ENCODE measurements around the gene TRIM7.
A peak's percentile ranks its signal among the peaks of the same experiment; 100 is the strongest.
"Not testable (repeated sequence)": the region's sequence is repeated elsewhere in the genome, so short reads cannot be mapped to it uniquely, and the experiment has no call there.

TRIM7 gene

GRCh38 chr5:181160152-181160754, 44.7 kb downstream of the TRIM7 start:
- H3K4me3 Mint-ChIP-seq: peak overlapping the region; percentile 83
- peak overlapping the region; percentile 86 for H3K27ac Mint-ChIP-seq
- H3K9me3 Mint-ChIP-seq: peaks cover 3% of the 10 kb centered on the region
- no peaks in the 10 kb centered on the region for H3K36me3 Mint-ChIP-seq
- ATAC-seq (ENCODE audit: low read depth) (peak; percentile 86), DNase-seq (ENCODE audit: low spot score in 2 of 2) (peak; percentile 53 to 65)
- H3K4me1 Mint-ChIP-seq: peaks cover 17% of the 10 kb centered on the region
- peaks cover 3% of the 10 kb centered on the region for H3K27me3 Mint-ChIP-seq

- DNase-seq (ENCODE audit: low spot score in 2 of 2) (peak; percentile 92 to 97), ATAC-seq (ENCODE audit: low read depth) (peak; percentile 75)
- Mint-ChIP-seq H3K4me1 (peaks cover 17% of the 10 kb centered on the region), H3K4me3 (peak overlapping the region; percentile 80), H3K36me3 (peaks cover 2% of the 10 kb centered on the region), H3K9me3 (peaks cover 5% of the 10 kb centered on the region), H3K27me3 (peaks cover 5% of the 10 kb centered on the region), H3K27ac (peak overlapping the region; percentile 90)
Observed at GRCh38 chr5:181159286-181160151, 45.5 kb downstream of the TRIM7 start.

GRCh38 chr5:181158869-181159268, 46.1 kb downstream of the TRIM7 start:
- H3K9me3 Mint-ChIP-seq: peaks cover 5% of the 10 kb centered on the region

GRCh38 chr5:181156758-181157157, 48.2 kb downstream of the TRIM7 start:
- Mint-ChIP-seq H3K27ac (no peak overlapping the region), H3K4me3 (no peak overlapping the region), H3K36me3 (peaks cover 2% of the 10 kb centered on the region), H3K4me1 (peaks cover 15% of the 10 kb centered on the region), H3K27me3 (peaks cover 2% of the 10 kb centered on the region), H3K9me3 (peaks cover 2% of the 10 kb centered on the region)
- DNase-seq (ENCODE audit: low spot score in 2 of 2) (no peak), ATAC-seq (ENCODE audit: low read depth) (no peak)

More at GRCh38 chr5:181158869-181159268, 46.1 kb downstream of the TRIM7 start:
- H3K27me3 Mint-ChIP-seq: peaks cover 5% of the 10 kb centered on the region
- H3K4me3 Mint-ChIP-seq: no peak overlapping the region
- no peak for ATAC-seq (ENCODE audit: low read depth)
- H3K36me3 Mint-ChIP-seq: peaks cover 2% of the 10 kb centered on the region
- peaks cover 18% of the 10 kb centered on the region for H3K4me1 Mint-ChIP-seq
- no peak for DNase-seq (ENCODE audit: low spot score in 2 of 2)
- peak overlapping the region; percentile 90 for H3K27ac Mint-ChIP-seq

DNA sequence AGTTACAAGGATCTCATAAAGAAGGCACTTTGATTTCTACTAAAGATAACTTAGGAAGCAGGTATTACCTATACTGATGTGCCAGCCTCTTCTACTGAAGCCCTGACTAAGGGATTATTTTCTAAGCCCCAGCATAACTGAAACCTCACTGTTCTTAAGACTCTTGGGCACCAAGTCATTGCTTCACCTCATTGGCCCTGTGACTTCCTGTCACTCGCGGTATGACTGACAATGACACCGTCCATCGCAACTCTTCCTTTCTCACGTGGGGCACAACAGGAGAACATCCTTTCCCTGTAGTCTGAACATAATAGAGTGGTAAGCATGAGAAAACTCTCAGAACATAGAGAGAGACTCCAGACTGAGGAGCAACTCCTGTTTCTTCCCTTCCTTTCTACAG, 51.2 kb downstream of the TRIM7 start:
- Mint-ChIP-seq H3K27ac (no peak overlapping the region), H3K27me3 (peaks cover 16% of the 10 kb centered on the region), H3K4me1 (peaks cover 5% of the 10 kb centered on the region), H3K36me3 (peaks cover 2% of the 10 kb centered on the region), H3K4me3 (no peak overlapping the region), H3K9me3 (peaks cover 2% of the 10 kb centered on the region)
- ATAC-seq (ENCODE audit: low read depth): no peak
- DNase-seq (ENCODE audit: low spot score in 2 of 2): no peak

DNA sequence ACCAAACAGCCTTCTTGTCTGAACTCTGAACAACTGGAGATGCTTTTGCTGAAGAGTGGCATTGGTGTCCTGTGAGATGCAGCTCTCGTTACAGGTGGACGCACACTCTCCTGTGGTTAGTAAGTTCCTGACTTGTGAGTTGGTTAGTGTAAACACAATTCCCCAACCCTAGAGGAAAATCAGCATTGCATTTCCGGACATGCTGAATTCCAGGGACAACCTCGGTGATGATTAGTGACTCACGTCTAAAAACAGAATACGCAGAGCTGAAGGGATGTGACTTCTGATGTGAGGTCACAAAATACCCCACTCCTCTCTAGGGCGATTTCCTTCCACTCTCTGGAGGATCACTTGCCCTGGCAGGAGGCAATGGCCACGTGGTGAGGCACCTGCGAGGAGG, 52.6 kb downstream of the TRIM7 start:
- Mint-ChIP-seq H3K4me3 (no peak overlapping the region), H3K27me3 (peaks cover 26% of the 10 kb centered on the region), H3K9me3 (peaks cover 2% of the 10 kb centered on the region), H3K36me3 (peaks cover 2% of the 10 kb centered on the region), H3K4me1 (peaks cover 5% of the 10 kb centered on the region), H3K27ac (no peak overlapping the region)
- DNase-seq (ENCODE audit: low spot score in 2 of 2): no peak
- ATAC-seq (ENCODE audit: low read depth): no peak

DNA sequence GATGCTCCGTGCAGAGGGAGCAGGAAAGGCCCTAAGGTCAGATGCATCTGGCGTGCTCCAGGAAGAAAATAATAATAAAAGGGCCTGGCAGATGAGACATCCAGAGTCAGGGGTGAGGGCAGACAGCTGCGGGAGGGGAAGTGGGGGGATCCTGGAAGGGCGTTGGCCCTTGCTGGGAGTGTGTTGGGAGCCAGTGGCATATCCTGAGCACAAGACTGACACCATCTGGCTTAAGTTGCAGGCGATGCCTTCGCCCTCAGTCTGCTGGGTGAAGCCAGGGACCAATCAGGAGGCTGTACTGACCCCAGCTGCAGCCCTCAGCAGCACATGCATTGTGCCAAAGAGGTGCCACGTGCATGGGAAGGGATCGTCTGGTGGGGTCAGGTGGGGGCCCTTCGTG, 53.9 kb downstream of the TRIM7 start:
- ATAC-seq (ENCODE audit: low read depth) (no peak), DNase-seq (ENCODE audit: low spot score in 2 of 2) (no peak)
- Mint-ChIP-seq H3K9me3 (peaks cover 2% of the 10 kb centered on the region), H3K27ac (no peak overlapping the region), H3K4me3 (no peak overlapping the region), H3K4me1 (peaks cover 5% of the 10 kb centered on the region), H3K27me3 (peaks cover 27% of the 10 kb centered on the region), H3K36me3 (peaks cover 2% of the 10 kb centered on the region)

- no peak for DNase-seq (ENCODE audit: low spot score in 2 of 2)
- ATAC-seq (ENCODE audit: low read depth): no peak
- Mint-ChIP-seq H3K27me3 (peaks cover 27% of the 10 kb centered on the region), H3K27ac (no peak overlapping the region), H3K36me3 (peaks cover 2% of the 10 kb centered on the region), H3K4me3 (no peak overlapping the region), H3K4me1 (peaks cover 5% of the 10 kb centered on the region), H3K9me3 (peaks cover 2% of the 10 kb centered on the region)
Observed at GRCh38 chr5:181149806-181150733, 54.9 kb downstream of the TRIM7 start.

GRCh38 chr5:181149355-181149754, 55.6 kb downstream of the TRIM7 start:
- Mint-ChIP-seq H3K4me3 (no peak overlapping the region), H3K27ac (no peak overlapping the region), H3K9me3 (no peaks in the 10 kb centered on the region), H3K4me1 (peaks cover 5% of the 10 kb centered on the region), H3K27me3 (peaks cover 25% of the 10 kb centered on the region), H3K36me3 (no peaks in the 10 kb centered on the region)
- DNase-seq (ENCODE audit: low spot score in 2 of 2) (no peak), ATAC-seq (ENCODE audit: low read depth) (no peak)

- H3K9me3 Mint-ChIP-seq; ATAC-seq (ENCODE audit: low read depth); H3K4me3 Mint-ChIP-seq; DNase-seq (ENCODE audit: low spot score in 2 of 2); H3K36me3 Mint-ChIP-seq; H3K27ac Mint-ChIP-seq; H3K4me1 Mint-ChIP-seq: not testable (repeated sequence)
- peaks cover 31% of the 10 kb centered on the region for H3K27me3 Mint-ChIP-seq
Observed at GRCh38 chr5:181146927-181147636, 57.9 kb downstream of the TRIM7 start, which contains the start of gene OR2V2. Gene OR2V2 (plus strand): TSS chr5:181147586. CDS start chr5:181154943, 7,357 bp downstream.

DNA sequence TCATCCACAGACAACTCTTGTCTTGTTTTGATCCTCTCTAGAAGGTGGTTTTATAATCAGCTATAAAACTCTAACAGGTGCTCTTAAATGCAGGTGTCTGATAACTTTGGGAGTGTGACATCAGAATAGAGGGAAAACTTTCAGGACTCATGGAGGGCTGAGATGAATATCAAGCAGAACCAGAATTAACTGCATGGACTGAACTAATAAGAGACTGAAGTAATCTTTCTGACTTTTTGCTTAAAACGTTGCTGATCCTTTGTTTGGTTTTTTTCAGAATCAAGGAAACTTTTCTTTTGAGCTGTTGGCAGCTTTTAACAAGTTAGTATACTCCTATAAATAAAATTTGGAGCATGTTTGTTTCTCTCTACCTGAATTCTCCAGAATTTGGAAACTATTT, 59.9 kb downstream of the TRIM7 start:
- Mint-ChIP-seq H3K4me1 (peaks cover 3% of the 10 kb centered on the region), H3K4me3 (no peak overlapping the region), H3K27me3 (peaks cover 35% of the 10 kb centered on the region), H3K27ac (no peak overlapping the region), H3K36me3 (no peaks in the 10 kb centered on the region), H3K9me3 (no peaks in the 10 kb centered on the region)
- DNase-seq (ENCODE audit: low spot score in 2 of 2) (no peak), ATAC-seq (ENCODE audit: low read depth) (no peak)

All from memory B cell (primary cell).